ENCODE data around the gene LINC00237.

GRCh38 chr20:21053002-21053762 is 53.0 kb downstream of the LINC00237 start:
- TF ChIP-seq POLR2A (IDR thresholded peaks at IDR 0.05) = no peak
- TF ChIP-seq, protein P1, sequence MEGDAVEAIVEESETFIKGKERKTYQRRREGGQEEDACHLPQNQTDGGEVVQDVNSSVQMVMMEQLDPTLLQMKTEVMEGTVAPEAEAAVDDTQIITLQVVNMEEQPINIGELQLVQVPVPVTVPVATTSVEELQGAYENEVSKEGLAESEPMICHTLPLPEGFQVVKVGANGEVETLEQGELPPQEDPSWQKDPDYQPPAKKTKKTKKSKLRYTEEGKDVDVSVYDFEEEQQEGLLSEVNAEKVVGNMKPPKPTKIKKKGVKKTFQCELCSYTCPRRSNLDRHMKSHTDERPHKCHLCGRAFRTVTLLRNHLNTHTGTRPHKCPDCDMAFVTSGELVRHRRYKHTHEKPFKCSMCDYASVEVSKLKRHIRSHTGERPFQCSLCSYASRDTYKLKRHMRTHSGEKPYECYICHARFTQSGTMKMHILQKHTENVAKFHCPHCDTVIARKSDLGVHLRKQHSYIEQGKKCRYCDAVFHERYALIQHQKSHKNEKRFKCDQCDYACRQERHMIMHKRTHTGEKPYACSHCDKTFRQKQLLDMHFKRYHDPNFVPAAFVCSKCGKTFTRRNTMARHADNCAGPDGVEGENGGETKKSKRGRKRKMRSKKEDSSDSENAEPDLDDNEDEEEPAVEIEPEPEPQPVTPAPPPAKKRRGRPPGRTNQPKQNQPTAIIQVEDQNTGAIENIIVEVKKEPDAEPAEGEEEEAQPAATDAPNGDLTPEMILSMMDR (IDR thresholded peaks at IDR 0.05) = no peak
